Fibroblast of skin of scalp (primary cell): ENCODE results near the gene ZNF503.

ENCODE experiments used
- DNase-seq: peaks from one replicate; pipeline ENCODE4 v3.0.0-alpha.2; 2013

ZNF503 gene

DNA sequence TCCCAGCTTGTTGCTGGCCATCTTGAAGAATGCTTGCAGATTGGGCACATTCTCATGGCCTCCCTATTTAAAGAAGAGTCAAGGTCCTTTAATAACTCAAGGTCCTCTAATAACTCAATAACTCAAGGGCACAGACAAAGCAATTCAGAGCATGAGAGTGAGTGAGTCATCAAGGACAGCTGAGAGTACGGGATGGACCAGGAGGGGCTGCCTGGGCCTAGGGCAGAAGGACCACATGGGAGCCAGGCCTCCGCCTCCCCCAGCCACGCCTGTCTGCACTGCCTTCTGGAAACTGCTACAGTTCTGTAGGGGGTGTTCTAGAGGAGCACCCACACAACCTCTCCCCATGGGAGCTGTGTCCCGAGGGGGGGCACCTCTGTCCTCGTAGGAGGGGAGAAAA, 48.9 kb downstream of the ZNF503 start:
- peak; percentile 41 for DNase-seq

- DNase-seq = no peak
Observed at GRCh38 chr10:75351637-75352036, 49.9 kb downstream of the ZNF503 start.

- peak; percentile 72 for DNase-seq
Observed at GRCh38 chr10:75350791-75351190, 50.8 kb downstream of the ZNF503 start.
